SU-DHL-6 (cell line): ENCODE data around the gene PSMB11.

ENCODE experiments used
- EZH2phosphoT487 ChIP-seq: fragments of 200-600 bp; sonication (generic), shearing (Covaris generic); conservative IDR thresholded peaks from 2 replicates; pipeline ENCODE4 v1.6.1; 2018; ENCODE audit warnings: mild to moderate bottlenecking, antibody characterized with exemption, low read length, moderate library complexity, mixed read lengths
- TF ChIP-seq, protein P1 (sequence below): fragments of 200-600 bp; sonication (generic); IDR thresholded peaks from one replicate; pipeline ENCODE4 v1.5.1; 2017; ENCODE audit warnings: antibody characterized with exemption, mild to moderate bottlenecking, low read length, moderate library complexity; ENCODE audit not compliant: insufficient read depth, poor library complexity, severe bottlenecking

GRCh38 chr14:23071244-23071920 lies 29.4 kb downstream of the PSMB11 start:
- TF ChIP-seq, protein P1, sequence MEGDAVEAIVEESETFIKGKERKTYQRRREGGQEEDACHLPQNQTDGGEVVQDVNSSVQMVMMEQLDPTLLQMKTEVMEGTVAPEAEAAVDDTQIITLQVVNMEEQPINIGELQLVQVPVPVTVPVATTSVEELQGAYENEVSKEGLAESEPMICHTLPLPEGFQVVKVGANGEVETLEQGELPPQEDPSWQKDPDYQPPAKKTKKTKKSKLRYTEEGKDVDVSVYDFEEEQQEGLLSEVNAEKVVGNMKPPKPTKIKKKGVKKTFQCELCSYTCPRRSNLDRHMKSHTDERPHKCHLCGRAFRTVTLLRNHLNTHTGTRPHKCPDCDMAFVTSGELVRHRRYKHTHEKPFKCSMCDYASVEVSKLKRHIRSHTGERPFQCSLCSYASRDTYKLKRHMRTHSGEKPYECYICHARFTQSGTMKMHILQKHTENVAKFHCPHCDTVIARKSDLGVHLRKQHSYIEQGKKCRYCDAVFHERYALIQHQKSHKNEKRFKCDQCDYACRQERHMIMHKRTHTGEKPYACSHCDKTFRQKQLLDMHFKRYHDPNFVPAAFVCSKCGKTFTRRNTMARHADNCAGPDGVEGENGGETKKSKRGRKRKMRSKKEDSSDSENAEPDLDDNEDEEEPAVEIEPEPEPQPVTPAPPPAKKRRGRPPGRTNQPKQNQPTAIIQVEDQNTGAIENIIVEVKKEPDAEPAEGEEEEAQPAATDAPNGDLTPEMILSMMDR: no peak
- TF ChIP-seq EZH2phosphoT487: no peak
